ENCODE results near the gene ADK.
"Not testable (repeated sequence)": the region's sequence is repeated elsewhere in the genome, so short reads cannot be mapped to it uniquely, and the experiment has no call there.

ADK gene

DNA sequence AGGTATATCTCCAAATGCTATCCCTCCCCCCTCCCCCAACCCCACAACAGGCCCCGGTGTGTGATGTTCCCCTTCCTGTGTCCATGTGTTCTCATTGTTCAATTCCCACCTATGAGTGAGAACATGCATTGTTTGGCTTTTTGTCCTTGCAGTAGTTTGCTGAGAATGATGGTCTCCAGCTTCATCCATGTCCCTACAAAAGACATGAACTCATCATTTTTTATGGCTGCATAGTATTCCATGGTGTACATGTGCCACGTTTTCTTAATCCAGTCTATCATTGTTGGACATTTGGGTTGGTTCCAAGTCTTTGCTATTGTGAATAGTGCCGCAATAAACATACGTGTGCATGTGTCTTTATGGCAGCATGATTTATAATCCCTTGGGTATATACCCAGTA is 417.9 kb downstream of the ADK start:
- not testable (repeated sequence) for ATAC-seq

DNA sequence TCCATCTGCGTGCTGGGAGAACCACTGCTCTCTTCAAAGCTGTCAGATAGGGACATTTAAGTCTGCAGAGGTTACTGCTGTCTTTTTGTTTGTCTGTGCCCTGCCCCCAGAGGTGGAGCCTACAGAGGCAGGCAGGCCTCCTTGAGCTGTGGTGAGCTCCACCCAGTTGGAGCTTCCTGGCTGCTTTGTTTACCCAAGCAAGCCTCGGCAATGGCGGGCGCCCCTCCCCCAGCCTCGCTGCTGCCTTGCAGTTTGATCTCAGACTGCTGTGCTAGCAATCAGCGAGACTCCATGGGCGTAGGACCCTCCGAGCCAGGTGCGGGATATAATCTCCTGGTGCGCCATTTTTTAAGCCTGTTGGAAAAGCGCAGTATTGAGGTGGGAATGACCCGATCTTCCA is 422.5 kb downstream of the ADK start:
- not testable (repeated sequence) for ATAC-seq

DNA sequence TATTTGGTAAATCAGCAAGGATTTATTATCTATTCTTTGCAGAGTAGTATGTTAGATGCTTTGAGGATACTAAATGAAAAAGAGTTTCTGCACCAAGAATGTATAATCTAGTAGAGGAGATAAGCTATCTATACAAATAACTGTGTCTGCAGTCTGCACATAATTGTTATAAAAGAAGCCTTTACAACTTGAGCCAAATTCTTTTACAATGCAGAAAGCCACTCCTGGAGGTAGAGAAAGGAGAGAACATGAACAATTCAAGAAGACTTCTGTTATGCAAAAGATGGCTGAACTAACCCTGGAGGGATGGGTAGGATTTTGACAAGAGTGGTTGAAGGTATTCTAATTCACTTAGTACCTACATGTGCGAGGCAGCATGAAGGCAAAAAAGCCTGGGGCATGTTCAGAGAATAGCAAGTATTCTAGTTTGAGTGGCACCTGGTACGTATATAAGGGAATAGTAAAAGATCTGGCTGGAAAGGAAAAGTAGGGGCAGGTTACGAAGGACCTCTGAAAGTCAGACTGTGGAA is 424.2 kb downstream of the ADK start:
- ATAC-seq: no peak

DNA sequence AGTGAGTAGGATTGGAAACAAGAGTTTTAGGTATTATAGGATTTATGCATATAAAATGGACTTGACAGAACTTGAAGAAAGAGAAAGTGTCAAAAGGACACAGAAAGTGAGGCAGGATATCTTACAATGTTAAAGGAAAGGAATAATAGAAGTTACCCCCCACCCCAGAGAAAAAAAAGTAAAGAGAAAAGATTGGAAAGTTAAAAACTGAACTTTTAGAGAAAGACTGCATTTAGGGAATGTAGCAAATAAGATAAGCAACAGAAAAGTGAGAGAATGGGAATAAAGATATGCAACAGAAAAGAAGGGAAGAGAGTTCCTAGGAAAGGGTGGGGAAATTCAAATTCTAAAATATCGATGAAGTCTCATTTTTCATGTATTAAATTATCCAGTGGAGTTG is 424.9 kb downstream of the ADK start:
- ATAC-seq: no peak

DNA sequence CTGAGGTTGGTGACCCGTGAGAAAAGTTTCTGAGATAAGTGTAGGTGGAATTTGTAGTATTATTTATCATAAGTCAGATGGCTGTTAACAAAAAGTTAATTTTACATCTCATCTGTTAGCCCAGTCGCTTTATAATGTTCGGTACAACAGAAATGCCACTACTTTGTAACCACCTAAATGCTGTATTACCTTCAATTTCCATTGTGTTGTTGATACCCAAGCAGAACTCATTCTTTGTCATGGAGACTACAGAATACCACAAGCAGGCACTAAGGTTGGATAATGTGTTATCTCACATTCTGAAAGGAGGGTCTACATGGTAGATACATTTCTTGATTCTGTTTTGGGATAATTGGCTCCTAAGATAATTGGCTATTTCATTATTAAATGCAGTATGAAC is 425.6 kb downstream of the ADK start:
- no peak for ATAC-seq

DNA sequence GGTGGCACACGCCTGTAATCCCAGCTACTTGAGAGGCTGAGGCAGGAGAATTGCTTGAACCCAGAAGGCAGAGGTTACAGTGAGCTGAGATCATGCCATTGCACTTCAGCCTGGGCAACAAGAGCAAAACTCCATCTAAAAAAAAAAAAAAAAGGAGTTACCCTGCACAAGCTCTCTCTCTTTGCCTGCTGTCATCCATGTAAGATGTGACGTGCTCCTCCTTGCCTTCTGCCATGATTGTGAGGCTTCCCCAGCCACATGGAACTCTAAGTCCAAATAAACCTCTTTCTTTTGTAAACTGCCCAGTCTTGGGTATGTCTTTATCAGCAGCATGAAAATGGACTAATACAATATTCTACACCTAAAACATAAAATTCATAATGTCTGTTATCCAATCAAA is 429.4 kb downstream of the ADK start:
- ATAC-seq: not testable (repeated sequence)

DNA sequence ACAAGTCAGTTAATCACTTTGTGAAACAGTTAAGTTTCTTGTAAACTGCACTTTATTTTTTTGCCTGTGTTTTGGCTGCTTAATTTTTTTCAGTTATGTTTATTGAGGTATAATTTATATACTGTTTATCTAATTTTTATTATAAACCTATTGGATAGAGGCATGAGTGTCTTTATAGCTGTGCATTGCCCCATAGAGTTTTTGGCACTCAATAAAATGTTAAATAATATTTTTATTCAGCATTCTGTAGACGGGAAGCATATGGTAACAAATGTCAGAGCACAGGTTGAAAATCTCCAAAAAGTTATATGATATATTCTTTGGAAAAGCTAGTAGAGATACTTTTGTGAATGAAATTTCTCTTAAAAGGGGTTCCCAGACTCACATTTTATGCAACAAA is 431.5 kb downstream of the ADK start:
- ATAC-seq: no peak

DNA sequence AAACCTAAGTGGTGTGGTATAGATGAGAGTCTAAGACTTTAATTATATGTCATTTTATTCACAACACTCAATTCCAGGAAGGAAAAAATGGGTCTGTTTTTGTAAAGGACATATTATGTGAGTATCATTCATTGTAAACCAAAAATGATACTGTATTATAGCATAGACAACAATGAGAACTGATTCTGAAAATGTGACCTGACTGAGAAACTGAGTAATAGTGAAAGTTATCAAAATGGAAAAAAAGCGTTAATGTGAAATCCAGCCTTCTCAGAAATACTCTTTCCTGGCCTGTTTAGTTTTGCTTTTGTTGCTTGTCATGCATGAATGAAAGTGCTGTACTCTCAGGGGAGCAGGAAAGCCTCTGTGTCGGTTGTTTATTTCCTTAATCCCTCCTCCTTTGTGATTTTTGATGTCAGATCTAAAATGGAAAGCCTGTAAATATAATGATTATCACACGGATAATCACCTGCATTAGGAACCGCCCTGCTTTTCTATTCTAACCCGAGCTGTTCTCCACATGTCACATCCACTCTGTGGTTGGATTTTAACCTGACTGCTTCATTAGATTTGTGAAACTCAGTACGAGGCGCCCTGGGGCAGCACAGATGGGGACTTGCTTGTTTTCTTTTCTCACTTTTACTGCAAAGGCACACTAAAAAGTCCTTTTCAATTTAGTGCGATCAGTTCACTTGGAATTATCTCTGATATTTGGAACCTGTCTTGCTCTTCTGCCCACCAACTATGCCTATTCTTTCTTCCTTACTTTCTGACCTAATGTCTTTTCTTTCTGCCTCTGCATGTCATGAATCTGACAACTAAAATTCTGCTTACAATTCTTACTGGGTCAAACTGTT is 434.4 kb downstream of the ADK start:
- peak; percentile 78 to 80 for ATAC-seq

DNA sequence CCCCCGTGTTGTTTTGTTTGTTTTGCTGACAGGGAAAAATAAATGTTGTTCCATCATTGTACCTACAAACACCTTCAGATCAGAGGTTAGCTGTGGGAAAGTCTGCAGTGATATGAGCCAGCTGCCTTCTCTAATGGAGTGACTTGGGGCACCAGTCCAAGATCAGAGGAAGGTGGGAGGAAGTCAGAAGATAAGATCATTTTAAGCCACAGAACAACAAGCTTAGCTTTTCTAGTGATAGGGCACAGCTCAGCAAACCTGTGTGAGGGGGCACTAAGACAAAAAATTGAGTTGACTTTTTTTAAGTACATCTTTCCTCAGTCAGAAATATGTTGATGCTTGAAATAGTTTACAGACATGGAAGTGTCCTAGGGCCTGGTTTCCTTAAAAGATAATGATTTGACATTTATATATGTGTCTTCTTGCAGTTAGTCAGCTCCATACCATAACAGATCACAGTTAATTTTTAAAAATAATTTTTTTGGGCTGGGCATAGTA is 435.1 kb downstream of the ADK start:
- peak; percentile 17 to 26 for ATAC-seq

DNA sequence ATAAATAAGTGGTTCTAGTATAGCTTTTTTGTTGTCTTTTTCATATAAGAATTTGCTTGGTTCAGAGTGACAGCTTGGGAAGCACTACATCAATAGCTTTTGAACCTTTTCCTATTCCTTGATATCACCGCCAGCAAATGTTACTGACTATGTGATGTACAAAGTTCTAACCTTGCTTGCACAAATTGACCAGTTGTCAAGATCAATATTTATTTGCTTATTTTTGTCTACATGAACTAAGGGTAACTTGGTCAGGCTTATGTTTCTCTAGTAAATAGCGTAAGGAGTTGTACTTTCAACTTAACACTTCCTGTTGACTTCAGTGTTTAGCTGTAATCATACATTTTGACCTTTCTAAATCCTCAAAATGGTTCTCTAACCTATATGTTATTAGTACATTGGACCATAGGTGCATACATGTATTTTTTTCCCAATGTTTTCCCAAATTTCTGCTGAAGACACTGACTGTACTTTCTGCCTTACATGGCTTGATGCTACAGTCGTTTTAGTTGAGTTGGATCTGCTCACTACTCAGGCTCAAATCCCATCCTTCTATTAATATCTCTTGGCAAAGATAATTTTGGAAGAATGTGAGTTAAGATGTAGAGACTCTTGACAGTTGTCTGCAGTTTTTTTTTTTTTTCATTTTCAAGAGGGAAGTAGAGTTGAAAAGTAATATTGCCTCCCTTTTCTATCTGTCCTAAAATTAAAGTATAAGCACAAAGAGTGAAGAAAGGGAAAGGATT is 436.3 kb downstream of the ADK start:
- no peak for ATAC-seq

DNA sequence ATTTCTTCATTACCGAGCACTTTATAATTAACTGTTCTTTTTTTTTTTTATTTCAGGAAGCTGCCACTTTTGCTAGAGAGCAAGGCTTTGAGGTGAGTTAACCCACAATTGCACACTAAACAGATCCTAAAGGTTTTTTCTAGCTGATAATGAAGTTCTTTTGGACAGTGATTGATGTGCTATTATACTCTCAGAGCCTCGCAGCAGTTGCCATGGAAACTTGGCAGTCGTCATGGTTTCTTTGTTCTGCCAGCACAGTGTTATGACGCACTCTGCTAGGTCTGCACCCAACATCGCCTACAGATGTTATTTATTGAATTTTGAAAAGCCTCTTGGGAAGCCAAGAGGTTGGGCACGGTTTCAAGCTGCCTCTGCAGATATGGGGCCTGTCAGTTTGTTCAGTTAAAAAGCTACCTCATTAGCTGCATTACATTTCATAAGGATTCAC is 438.2 kb downstream of the ADK start:
- peak; percentile 57 to 61 for ATAC-seq

DNA sequence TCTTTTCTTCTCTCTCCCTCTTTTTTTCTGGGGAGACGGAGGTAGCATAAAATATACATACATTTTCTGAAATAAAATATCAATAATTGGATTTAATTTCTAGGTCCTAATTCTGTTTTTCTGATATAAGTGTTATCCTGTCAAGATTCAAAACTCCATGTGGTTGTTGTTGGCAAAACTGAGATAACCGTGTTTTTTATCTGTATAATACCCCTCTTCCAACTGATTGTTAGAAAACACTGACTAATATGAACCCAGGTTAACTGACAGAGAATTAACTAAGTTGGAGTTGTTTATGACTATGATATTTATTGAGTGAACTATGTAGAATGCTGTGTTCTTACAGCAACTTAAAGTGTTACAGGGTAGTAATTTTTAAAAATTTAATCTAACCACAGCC is 438.8 kb downstream of the ADK start:
- ATAC-seq: no peak

DNA sequence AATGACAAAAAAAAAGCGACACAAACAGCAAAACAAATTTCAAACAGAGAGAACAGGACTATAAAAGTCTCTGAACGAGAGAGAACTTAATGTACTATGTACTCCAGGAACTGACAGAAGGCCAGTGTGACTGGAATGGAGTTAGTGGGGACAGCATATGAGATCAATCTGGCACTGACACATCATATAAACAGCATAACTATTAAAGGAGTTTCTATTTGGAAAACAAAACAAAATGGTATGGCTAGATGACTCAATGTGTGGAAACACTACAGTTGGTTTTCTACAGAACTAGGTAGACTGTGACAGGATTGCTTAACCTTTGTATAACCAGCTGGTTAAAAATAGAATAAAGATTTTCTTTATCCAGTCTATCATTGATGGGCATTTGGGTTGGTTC is 442.4 kb downstream of the ADK start:
- ATAC-seq: peak in 1 of 2 donors; percentile 28

DNA sequence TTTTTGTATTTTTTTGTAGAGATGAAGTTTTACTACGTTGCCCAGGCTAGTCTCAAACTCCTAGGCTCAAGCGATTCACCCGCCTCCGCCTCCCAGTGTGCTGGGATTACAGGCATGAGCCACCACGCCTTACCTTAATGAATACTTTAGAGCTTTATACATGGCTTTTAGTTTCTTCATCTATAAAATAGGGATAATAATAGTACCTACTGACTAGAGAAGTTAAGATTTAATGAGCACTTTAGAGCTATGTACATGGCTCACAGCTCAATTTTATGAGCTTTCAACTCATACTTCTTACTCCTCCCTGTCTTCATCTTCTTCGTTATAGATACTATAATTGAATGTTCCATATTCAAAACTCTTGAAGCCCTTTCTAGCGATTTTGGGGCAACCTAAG is 445.7 kb downstream of the ADK start:
- ATAC-seq: no peak

DNA sequence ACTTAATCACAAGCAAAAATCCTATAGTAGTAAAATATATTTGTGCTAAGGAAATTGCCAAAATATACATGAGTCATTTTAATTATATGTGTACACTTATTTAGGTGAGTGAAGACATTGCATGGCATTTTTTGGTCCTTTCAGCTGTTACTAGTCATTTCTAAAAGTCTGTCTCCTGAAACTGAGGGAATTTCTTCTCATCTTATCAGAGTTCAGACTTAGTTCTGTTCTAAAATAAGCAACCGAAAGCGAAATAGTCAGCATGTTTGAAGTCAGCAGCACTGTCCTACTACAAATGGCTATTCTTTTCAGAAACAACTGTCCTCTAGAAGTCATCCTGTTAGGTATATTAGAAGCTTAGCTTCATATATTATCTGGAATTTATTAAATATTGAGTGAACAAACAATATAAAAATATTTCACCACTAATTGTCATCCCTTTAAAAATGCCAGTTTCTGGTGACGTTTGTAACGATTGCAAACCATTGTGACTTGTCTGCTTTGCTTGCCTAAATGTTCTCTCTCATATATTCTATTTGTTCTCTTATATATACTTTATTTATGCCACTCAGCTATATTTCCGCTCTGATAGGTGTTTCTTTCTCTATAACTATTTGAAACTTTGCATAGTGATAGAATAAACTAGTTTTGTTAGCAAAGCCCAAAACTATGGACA is 448.0 kb downstream of the ADK start:
- ATAC-seq: peak in 1 of 2 donors; percentile 10

DNA sequence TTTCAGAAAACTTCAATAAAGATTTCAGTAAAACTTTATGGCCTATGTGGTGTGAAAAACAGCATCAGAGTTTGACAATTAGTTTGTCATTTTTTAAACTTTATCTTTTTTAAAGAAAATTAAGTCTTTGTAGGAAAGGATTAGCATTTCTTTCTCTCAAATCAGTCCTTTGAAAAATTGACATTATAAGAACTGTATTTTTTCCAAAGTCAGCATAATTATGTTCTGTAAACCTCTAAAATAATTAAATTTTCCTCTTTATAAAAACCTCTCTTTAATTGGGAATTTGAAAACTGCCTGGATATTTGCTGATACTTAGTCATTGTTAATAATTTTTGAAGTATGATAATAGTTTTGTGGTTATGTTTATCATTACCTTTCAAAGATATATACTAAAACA is 448.7 kb downstream of the ADK start:
- no peak for ATAC-seq

DNA sequence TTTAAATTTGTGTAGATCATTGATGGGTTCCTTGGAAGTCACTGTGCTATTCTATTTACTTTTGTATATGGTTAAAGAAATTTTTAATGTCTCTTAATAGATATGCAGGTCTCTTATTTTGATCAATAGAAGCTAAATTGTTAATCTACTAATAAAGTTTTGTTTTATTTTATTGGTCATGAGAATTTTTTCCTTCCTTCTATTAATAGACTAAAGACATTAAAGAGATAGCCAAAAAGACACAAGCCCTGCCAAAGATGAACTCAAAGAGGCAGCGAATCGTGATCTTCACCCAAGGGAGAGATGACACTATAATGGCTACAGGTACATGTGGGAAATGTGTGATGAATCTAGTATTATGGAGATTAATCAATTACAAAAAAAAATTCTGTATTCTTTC is 449.1 kb downstream of the ADK start:
- ATAC-seq: no peak

DNA sequence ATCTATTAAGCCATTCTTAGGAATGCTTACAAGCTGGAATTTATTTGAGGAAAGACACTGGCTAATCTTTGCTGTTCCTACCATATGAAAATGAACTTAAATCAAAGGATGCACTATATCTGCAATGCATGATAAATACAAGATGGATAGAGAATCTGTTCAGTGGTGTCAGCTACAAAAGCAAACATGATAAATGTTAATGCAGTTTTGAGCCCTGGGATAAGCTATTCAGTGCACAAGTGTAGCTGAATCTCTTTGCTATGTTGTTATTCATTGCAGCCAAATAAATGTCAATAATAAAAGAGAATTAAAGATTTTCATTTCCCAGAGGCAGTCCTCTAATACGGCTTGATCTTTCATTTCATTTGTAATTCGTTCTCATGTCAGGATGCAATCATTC is 451.6 kb downstream of the ADK start:
- no peak for ATAC-seq

DNA sequence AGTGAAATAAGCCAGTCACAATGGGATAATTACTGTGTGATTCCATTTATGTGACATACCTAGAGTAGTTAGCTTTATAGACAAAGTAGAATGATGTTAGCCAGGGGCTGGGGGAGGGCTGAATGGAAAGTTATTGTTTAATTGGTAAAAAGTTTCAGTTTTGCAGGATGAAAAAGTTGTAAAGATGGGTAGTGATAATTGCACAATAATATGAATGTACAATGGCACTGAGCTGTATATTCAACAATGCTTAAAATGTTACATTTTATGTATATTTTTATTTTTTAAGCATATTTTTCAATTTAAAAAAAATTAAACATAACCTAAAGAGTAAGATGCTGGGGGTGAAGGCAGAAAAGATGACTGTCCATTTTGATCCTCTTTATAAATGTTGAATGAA is 459.3 kb downstream of the ADK start:
- no peak for ATAC-seq

DNA sequence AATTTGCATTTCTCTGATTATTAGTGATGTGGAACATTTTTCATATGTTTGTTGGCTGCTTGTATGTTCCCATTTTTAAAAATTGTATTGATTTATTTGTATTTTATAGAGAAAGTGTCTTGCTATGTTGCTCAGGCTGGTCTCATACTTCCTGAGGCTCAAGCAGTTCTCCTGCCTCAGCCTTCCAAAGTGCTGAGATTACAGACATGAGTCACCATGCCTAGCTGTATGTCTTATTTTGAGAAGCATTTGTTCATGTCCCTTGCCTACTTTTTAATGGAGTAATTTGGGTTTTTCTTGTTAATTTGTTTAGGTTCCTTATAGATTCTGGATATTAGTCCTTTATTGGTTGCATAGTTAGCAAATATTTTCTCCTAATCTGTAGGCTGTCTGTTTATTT is 461.2 kb downstream of the ADK start:
- ATAC-seq: no peak

DNA sequence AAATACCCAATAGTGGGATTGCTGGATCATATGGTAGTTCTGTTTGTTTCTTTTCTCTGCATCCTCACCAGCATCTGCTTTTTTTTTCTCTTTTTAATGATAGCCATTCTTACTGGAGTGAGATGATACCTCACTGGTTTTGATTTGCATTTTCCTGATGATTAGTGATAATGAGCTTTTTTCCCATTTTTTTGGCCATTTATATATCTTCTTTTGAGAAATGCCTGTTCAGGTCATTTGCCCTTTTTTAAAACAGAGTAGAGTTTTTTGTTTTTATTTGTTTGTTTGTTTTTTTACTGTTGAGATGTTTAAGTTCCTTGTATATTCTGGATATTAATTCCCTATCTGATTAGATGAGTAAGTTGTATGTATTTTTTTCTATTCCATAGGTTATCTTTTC is 469.6 kb downstream of the ADK start:
- ATAC-seq: no peak

DNA sequence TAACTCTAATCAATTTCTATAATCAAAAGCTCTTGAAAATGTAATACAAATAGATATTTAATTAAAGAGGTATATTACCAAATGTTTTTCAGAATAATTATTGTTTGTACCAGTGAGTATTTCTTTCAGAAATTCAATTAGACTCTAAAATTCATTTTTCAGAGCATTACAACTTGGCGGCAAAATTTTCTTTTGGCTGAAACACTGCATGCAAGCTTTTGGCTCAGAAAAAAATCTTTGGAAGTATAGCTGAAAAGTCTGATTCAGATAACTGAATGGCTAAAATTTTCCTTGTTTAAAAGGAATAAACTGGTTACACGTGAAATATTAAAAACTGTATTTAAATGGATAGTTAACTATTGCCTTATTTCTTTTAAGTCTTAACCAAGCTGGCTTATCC is 472.8 kb downstream of the ADK start:
- no peak for ATAC-seq

DNA sequence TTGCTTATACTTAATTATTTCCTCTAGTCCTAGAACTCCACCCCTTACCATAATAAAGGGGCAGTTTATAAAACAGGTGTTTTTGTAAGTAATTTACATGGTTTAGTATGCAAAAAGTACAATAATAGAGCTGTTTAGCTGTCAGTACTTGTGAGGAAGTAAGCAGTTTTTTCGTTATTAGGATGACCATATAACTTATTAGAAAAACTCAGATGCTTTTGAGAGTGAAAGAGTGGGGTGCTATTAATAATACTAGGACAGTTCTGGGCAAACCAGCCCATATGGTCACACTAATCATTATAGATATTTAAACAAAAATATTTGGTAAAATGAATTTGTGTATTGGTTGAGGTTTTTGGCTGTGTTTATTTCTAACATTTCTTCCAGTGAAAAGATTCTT is 473.5 kb downstream of the ADK start:
- ATAC-seq: no peak

All from activated CD4-positive, CD25-positive, alpha-beta regulatory T cell treated with anti-CD3 and anti-CD28 coated beads, Interleukin-2, amount 50 U/mL, for 24 hours (primary cell).